H7 (cell line): ENCODE results near the gene TDRD9. TPM values are rescaled to one million over a fixed set of nuclear protein-coding genes. Genes with fewer than 3 reads are reported as not detected.
A peak's percentile ranks its signal among the peaks of the same experiment; 100 is the strongest.
"Not testable (repeated sequence)": the region's sequence is repeated elsewhere in the genome, so short reads cannot be mapped to it uniquely, and the experiment has no call there.

Source experiments
- DNase-seq: peaks from one replicate; pipeline ENCODE4 v3.0.0; 2012
- H3K27me3 ChIP-seq: 2 replicates; pipeline ENCODE4 v1.6.0; 2011; ENCODE audit warnings: mild to moderate bottlenecking, low read length; ENCODE audit not compliant: control insufficient read depth, insufficient read depth
- H3K36me3 ChIP-seq: replicated peaks from 2 replicates; pipeline ENCODE4 v1.5.1; 2011; ENCODE audit warnings: low read length; ENCODE audit not compliant: control insufficient read depth, insufficient read depth
- H3K4me3 ChIP-seq: 2 replicates; pipeline ENCODE4 v1.5.1; 2011; ENCODE audit warnings: low read depth, mild to moderate bottlenecking, control low read depth, low read length, moderate library complexity; ENCODE audit not compliant: insufficient read depth
- total RNA-seq: library from RNA; depleted of rRNA; stranded (reverse); fragments of >200 nt; shearing (Covaris generic); gene quantifications from 2 replicates; pipeline ENCODE4 v1.2.3, GENCODE V29; 2014

TDRD9 gene
- total RNA-seq, 1 experiment from 2014 or later: not detected

DNA sequence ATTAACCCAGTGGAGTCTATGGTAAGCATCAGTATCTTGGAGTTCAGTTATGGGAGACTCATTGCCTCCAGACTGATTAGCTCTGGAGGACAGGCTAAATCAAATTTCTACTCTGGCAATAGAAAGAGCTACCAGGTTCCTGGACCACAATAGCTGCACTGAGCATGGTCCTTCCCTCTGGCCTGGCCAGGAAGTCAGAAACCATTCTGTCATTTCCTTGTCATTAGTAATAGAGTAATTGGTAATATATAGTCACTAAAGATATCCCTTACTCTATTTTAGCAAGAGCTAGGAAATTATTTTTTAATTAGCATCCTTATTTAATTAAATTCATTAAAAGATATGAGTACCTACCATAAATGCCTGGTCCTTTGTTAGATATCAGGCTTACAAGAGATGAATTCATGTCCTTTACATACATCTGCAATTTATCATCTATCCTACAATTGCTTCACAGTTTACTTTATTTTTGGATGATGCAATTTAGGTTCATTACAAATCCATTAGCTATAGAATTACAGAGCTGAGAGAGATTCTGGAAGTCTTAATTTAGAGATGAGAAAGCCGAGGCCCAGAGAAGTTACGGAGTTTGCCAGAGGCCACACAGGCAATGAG lies 23.7 kb upstream of the TDRD9 start:
- Histone ChIP-seq H3K36me3 (no peaks in the 10 kb centered on the region), H3K4me3 (no peak overlapping the region), H3K27me3 (no peaks in the 10 kb centered on the region)
- DNase-seq: no peak

DNA sequence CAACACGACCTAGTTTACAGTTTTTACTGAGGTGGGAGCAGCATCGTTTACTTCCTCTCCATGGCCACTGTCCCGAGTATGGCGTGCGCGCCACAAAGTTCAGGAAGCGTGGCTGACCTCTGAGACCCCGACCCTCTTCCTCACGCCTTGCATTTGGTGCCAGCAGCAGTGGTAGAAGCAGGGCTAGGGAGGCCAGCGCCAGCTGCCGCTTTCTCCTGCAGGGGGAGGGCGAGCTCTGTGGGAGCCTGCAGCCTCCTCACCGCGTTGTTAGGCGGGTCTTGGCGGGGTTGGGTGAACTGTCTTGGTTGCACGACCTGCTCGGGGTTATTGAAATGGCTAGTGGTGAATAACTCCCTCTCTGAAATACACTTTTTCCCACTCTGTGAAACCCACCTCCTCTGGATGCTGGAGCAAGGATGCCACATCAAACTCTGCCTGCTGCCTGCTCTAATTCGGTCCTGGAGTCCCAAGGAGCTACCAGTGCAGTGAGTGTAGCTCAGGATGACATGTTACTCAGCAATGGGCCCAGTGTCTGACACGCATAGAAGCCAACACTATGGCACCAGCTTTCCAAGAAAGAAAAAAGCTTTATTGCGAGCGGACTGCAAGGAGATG lies 22.3 kb upstream of the TDRD9 start:
- DNase-seq: peak; percentile 90

DNA sequence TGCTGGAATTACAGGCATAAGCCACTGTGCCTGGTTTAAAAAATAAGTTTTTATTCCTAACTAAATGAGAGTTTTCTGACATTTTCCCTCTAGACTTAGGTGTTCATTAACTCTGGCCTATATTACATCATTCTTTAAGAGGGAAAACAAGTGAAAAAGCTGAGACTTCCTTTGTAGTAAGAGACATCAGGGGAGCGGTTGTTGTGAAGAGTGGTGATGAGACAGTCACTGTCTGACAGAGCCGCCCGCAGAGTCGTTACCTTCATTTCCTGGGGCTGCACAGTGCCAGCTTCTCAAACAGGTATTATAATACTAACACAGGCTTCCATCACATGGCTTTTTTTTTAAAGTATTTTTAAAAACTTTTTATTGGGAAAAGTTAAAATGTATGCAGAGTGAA lies 19.7 kb upstream of the TDRD9 start:
- H3K4me3 ChIP-seq: no peak overlapping the region
- H3K27me3 ChIP-seq: no peaks in the 10 kb centered on the region
- H3K36me3 ChIP-seq: peaks cover 6% of the 10 kb centered on the region
- no peak for DNase-seq

More for the DNA sequence above, 22.3 kb upstream of the TDRD9 start:
- Histone ChIP-seq H3K4me3 (no peak overlapping the region), H3K27me3 (no peaks in the 10 kb centered on the region), H3K36me3 (no peaks in the 10 kb centered on the region)

DNA sequence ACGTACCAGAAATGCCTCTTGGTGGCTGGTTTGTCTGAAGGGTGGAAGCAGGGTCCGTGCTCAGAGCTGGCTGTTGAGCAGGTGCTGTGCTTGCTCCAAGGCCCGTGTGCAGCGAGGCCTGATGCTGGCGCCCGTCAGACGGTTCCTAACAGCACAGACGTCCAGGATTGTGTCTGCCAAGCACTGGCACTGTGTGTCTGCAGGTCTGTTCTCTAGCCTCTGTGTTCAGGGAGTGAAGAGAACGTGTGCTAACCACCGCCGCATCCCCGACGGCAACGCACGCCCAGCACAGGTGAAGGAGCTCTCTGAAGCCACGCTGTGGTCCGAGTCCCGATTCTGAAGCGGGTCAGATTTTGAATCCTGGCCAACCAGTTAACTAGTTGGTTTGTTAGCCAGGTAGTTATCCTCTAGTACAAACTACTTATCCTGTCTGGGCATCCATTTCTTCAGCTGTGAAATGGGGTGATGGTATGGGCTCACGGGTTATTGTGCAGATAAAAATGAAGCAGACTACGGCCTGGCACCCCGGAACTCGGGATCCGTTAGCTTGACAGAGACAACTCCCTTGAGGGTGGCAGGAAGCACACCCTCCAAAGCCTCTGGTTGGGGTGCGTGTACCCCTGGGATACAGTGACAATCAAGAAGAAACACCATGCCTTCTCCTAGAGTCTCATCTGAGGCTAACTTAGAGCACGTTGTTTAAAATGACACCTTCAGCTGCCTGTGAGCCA lies 18.6 kb upstream of the TDRD9 start:
- no peaks in the 10 kb centered on the region for H3K27me3 ChIP-seq
- no peak overlapping the region for H3K4me3 ChIP-seq
- no peak for DNase-seq
- peaks cover 7% of the 10 kb centered on the region for H3K36me3 ChIP-seq

DNA sequence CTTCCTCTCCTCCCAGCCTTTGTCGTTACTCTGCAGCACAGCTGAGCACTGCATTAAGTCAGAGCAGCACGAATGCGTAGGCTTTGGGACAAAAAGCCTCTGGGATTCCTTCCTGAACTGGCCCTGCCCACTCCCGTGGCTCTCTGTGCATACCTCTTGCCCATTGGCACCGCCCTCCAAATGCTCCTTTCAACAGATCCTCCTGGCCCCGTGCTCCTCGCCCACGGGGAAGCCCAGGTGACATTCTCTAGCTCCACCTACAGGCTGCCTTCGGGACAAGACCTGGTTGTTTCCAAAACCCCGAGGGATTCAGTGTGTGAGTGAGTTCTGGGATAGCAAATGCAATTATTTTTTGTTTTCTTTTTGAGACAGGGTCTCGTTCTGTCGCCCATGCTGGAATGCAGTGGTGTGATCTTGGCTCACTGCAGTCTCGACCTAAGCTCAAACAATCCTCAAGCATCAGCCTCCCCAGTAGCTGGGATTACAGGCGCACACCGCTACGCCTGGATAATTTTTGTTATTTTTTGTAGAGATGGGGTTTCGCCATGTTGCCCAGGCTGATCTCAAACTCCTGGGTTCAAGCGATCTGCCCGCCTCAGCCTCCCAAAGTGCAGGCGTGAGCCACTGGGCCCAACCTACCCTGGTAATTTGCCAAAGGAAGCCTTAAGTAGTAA lies 17.9 kb upstream of the TDRD9 start:
- Histone ChIP-seq H3K4me3 (no peak overlapping the region), H3K36me3 (peaks cover 9% of the 10 kb centered on the region), H3K27me3 (no peaks in the 10 kb centered on the region)
- DNase-seq: peak; percentile 93

DNA sequence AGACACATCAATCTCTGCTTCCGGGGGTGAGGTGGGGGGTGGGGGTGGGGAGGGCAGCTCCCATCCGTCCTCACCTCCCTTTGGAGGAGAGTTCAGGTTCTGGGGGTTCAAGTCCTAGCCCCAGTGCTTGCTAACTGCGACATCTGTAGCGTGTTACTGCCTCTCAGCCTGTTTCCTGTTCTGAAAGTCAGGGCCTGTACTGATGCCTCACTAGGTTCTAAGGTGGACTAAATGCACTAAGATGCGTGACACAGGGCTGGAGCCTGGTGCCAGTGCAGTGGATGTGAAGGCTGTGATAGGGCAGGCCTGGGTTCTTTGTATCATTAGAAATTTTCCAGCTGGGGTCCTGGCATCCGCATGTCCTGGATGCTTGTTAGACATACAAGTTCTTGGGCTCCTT lies 17.3 kb upstream of the TDRD9 start:
- H3K36me3 ChIP-seq: peaks cover 9% of the 10 kb centered on the region
- H3K4me3 ChIP-seq: no peak overlapping the region
- no peaks in the 10 kb centered on the region for H3K27me3 ChIP-seq
- no peak for DNase-seq

DNA sequence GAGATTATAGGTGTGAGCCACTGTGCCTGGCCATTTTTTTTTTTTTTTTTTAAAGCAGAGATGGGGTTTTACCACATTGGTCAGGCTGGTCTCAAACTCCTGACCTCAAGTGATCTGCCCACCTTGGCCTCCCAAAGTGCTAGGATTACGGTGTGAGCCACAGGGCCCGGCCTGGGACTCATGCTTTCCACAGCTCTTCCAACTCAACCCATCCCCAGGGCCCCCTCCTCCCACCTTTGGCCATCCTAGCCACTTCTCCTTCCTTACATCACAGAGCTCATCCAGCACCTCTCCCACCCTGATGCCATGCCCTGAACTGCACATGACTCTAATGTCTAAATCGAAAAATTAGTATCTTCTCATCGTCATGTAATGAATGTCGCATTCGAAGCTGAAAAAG lies 12.6 kb upstream of the TDRD9 start:
- H3K4me3 ChIP-seq: no peak overlapping the region
- H3K36me3 ChIP-seq: peaks cover 12% of the 10 kb centered on the region
- DNase-seq: no peak
- H3K27me3 ChIP-seq: no peaks in the 10 kb centered on the region

GRCh38 chr14:103916636-103917262 lies 11.5 kb upstream of the TDRD9 start:
- H3K4me3 ChIP-seq: no peak overlapping the region
- DNase-seq: no peak
- no peaks in the 10 kb centered on the region for H3K27me3 ChIP-seq
- peaks cover 10% of the 10 kb centered on the region for H3K36me3 ChIP-seq

GRCh38 chr14:103920981-103921854 lies 7.0 kb upstream of the TDRD9 start:
- Histone ChIP-seq H3K27me3 (no peaks in the 10 kb centered on the region), H3K36me3 (peaks cover 3% of the 10 kb centered on the region), H3K4me3 (peak overlapping the region; percentile 91)
- peak; percentile 98 for DNase-seq

DNA sequence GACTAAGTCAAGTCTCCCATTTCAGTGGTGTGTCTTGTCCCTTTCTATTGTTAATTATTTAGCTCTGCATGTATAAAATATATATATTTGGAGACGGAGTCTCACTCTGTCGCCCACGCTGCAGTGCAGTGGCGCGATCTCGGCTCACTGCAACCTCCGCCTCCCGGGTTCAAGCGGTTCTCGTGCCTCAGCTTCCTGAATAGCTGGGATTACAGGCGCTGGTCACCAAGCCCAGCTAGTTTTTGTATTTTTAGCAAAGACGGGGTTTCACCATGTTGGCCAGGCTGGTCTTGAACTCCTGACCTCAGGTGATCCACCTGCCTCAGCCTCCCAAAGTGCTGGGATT lies 6.4 kb upstream of the TDRD9 start:
- H3K4me3 ChIP-seq: peak overlapping the region; percentile 29; the same call in 1 of the 2 replicates
- H3K27me3 ChIP-seq, DNase-seq, H3K36me3 ChIP-seq: not testable (repeated sequence)

GRCh38 chr14:103923863-103924262 lies 4.4 kb upstream of the TDRD9 start:
- no peaks in the 10 kb centered on the region for H3K27me3 ChIP-seq
- H3K36me3 ChIP-seq: no peaks in the 10 kb centered on the region
- no peak for DNase-seq
- H3K4me3 ChIP-seq: no peak overlapping the region

DNA sequence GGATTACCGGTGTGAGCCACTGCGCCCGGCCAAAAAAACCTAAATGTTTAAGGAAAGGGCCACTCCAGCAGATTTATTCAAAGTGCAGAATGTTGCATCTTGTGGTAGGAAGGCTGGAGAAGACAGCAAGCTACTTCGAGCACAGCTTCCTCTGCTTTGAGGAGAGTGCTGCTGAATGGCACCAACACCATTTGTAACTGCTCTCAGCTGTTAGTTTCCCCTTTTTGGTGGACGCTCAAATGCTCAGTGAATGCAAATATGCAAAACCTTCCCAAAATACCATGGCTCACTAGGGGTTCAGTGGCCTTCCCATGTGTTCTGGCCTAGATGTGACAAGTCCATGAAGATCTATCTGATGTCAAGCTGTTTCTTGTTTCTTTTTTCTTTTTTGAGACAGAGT lies 2.9 kb upstream of the TDRD9 start:
- no peak for DNase-seq
- no peak overlapping the region for H3K4me3 ChIP-seq
- H3K36me3 ChIP-seq: no peaks in the 10 kb centered on the region
- no peaks in the 10 kb centered on the region for H3K27me3 ChIP-seq

- DNase-seq: no peak
- no peaks in the 10 kb centered on the region for H3K27me3 ChIP-seq
- H3K36me3 ChIP-seq: no peaks in the 10 kb centered on the region
- H3K4me3 ChIP-seq: no peak overlapping the region
These were observed 690 bp upstream of the TDRD9 start for GRCh38 chr14:103927566-103927965.
